CD4-positive, alpha-beta T cell treated with Interleukin-4 for 1 hour (primary cell): ENCODE results near the gene AUTS2.
A peak's percentile ranks its signal among the peaks of the same experiment; 100 is the strongest.

Source experiments
- DNase-seq, 2 donors: peaks; one replicate each; pipeline ENCODE4 v3.0.0-alpha.2; 2020 to 2022

Gene AUTS2

DNA sequence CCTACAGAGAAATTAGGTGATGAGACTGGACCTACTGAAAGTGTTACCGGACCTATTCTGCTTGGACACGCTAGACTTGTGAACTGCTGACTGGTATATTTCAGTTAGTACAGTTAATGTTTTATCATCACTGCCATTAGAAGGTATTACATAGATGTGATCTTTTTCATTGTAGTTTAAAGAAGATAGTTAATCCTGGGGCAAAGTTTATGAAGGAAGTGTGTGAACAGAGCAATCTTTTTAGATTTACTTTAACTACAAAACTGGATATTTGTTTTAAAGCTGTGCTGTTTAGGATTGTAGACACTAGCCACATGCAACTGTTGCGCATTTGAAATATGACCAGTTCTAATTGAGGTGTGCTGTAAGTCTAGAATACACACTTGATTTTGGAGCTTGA is 446.7 kb downstream of the AUTS2 start:
- DNase-seq, result no peak

DNA sequence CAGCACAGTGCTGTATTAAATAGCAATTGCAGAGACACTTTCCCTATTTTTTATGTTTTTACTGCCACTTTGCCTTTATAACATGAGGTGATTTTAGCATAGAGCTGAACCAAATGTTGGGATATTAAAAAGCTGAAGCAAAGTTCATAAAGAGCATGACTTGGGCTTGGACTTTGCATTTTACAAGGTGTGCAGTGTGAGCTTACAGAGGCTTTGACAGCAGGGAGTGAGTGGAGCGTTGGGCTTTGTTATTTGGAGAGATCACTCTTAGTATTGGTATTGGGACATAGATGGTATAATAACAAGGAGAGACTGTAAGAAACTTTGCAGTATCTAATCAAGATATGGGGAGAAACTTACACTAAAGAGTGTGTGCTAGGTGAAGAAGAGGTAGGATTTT is 449.1 kb downstream of the AUTS2 start:
- no peak for DNase-seq

DNA sequence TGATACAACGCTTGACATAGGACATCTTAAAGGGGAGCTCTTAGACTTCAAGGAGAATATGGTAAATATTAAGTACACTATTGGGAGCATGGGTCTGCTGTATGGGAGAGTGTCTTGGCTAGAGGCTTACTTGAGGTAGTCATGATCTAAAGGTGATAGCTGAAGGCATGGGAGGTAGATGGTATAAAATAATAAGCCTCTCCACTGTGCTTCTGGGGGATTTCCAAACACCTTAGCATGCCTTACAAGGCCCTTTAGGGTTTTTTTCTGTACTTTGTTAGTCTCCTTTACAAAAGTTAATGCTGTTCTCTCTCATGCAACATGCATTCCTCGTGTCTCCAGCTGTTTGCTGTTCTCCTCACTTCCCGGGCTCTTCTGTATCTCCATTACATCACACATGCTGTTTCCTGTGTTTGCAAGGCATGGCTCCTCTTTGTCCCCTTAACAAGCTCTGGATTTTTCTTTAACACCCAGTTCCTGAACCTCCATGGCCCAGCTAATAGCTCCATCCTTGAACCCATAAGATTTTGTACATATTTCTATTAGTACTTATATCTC is 449.7 kb downstream of the AUTS2 start:
- no peak for DNase-seq

DNA sequence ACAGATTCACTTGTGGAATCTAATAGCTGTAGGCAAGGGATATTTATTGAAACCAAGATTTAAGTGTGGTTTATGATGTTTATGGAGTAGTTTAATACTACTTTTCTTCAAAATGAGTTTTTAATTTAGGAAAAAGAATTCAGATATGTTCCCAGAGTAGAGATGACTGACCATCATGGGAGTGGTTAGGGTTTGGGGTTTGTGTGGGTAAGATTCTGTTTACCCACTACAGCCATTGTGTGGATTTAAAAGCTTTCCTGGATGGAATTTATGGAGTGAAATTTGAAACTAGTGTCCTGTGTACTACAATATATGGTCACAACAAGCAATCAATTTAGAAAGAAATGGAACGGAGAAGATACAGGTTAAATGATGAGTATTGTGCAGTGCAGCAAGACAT is 453.5 kb downstream of the AUTS2 start:
- no peak for DNase-seq

DNA sequence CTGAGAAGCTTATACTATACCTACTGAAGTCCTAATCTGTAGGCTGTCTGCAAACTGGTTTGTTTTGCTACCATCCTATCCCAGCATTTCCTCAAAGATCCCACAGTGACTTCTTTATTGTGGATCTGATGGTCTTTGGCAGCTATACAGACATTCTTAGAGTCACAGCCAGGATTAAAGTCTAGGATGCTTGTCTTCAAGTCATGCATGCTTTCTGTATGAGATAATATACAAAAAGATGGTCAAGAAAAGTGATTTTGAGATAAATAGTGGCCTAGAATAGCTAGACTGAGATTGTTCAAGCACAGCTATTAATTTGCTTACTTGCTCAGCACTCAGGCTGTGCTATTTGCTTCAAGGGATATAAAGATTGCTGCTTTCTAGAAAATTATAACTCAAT is 454.4 kb downstream of the AUTS2 start:
- DNase-seq, result no peak

DNA sequence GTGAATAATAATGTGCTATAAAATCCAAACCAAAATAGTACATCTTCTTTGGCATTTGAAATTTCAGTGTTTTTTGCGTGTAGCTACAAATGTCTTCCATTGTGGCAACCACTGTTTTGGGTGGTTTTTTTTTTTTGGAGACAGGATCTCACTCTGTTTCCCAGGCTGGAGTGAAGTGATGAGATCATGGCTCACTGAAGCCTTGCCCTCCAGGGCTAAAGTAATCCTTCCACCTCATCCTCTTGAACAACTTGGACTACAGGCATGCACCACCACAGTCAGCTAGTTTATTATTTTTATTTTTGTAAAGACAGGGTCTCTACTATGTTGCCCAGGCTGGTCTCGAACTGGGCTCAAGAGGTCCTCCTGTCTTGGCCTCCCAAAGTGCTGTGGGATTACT is 455.1 kb downstream of the AUTS2 start:
- no peak for DNase-seq

DNA sequence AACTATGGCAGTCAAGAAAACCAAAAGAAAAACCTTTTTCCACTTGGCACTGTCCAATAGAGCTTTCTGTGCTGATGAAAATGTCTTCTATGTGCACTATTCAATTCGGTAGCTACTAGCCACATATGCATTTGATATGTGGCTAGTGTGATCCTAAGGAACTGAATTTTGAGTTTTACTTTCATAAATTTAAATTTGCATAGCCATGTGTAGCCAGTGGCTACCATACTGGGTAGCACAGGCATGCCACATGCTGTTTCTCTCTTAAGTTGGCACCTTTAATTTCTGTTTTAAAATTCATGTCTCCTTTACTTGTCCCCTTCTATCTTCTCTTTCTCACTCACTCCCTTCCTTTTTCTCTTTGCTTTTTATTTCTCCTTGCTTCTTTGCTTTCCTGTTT is 455.7 kb downstream of the AUTS2 start:
- DNase-seq, result no peak

DNA sequence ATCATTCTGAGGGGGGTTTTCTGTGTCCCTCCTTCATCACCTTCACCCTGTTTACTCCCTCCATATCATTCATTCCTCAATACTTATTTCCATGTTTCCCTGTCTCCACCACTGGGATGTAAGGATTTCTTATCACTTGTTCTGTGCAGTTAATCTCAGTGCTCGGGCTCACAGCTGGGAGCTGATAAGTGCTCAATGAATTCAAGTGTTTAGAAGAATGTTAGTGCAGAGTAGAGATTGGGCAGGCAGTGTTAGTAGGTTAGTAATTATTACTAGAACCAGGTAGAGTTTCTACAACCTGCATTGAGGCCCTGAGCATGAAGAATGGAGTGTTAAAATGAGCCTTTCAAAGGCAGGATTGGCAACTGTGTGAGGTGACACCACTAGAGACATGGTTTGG is 458.1 kb downstream of the AUTS2 start:
- DNase-seq, result no peak

DNA sequence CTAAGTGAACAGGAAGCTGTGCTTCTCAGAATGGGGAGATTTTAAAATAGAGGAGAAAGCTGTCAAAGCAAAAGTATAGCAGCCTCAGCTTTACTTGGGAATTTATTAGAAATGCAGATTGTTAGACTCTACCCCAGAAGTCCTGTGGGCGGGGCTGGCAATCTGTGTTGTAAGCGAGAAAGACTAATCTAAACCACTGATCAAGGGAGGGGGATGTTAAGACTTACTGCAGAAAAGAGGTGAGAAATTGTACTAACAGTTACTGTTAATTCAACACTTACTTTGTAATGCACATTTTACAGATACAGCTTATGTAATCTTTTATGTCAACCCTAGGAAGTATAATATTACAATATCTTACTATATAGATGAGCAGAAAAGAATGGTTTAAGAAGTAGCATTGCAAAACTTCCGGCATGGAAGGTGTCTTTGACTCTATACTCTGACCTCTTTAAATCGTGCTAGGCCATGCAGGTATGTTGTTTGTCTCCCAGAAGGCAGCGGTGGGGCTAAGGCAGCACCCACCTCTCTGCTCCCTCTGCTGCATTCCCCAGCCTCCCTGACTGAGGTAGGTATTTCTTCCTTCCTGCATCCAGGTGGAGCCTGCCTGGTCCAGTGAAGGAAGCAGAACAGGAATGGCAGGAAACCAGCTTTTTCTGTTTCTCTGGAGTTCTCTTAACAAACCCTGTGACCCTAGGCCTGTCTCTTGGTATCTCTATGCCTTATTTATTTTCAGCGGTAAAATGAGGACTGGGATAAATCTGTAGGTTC is 462.2 kb downstream of the AUTS2 start:
- DNase-seq, result peak; percentile 15 to 17

DNA sequence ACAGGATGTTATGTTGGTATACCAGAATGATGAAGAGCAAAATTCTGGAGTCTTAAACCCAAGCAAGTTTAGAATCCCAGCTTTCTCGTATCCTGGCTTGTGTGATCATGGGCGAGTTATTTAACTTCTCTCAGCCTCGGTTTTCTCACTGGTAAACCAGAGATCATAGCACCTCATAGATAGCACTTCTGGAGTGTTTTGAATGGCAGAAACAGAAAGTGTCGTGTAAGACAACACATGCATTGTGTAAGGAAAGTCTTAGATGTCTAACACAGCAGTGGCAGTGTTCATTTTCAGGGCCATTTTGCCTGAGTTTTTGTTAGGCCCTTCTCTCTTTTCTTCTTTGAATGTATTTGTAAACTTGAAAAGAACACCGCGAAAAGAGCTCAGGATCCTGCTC is 465.1 kb downstream of the AUTS2 start:
- no peak for DNase-seq

DNA sequence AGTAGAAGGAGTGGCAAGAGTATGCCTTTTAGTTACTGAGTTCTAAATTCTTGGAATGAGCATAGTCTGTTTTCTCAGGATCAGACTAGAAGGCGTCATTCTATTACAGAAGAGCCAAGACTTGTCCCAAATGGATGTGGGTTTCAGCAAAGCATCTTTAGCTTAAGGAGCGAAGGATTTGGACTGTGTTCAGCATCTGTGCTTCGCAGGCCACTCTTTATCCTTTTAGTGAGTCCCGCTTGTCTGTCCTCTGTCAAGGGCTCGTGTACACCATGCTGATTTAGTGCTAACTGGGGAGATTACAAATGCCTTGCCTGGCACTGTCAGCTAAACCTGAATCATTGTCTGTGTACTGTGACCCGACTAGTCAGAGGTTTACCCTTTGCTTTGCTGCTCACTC is 465.7 kb downstream of the AUTS2 start:
- DNase-seq, result no peak

DNA sequence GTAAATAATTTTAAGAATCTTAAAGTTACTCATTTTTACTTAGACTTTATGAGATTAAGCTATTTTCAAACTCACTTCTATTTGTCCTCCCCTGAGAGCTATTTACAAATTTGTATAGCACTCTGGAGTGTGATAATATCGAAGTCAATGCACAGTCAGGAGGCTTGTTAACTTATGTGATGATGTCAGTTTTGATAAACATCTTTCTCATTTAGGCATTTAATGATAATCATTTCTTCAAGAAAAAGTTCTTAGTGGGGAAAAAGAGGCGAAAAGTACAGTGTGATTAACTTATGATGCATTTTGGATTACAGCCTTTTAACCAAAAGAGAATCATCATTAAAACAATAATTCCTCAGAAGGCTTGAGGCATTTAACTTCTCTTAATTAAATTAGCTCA is 468.6 kb downstream of the AUTS2 start:
- no peak for DNase-seq

DNA sequence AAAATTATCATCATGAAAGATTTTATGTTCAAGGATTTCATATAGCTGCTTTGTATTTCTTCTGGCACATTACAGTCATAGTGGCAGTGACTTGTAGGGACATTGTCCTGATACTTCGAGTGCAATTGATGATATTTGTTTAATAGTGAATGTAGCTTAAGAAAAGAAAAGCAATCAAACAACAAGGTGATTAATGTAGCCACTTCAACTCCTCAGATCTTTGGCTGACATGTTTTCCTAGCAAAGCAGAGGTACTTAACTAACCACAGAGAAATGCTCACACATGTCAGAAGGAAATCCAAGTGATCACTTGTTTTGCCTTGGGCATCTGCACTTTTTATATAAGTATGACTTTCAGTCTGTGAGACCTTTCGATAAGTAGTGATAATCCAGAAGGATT is 470.3 kb downstream of the AUTS2 start:
- no peak for DNase-seq

DNA sequence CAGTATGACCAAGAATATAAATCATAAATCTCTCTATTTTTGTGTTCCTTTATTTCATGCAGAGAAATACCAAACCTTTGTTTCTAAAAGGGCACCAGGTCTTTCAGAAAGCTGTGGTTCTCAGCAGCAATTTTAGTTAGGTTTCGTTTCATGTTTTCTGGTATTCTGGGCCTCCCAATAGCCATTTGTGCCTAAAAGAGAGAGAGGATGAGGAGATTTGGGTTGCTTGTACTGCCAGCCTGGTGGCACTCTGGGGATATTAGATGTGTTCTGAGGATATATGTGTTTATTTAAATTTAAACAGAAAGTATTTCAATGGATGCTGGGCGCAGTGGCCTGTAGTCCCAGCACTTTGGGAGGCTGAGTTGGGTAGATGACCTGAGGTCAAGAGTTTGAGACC is 471.7 kb downstream of the AUTS2 start:
- no peak for DNase-seq

DNA sequence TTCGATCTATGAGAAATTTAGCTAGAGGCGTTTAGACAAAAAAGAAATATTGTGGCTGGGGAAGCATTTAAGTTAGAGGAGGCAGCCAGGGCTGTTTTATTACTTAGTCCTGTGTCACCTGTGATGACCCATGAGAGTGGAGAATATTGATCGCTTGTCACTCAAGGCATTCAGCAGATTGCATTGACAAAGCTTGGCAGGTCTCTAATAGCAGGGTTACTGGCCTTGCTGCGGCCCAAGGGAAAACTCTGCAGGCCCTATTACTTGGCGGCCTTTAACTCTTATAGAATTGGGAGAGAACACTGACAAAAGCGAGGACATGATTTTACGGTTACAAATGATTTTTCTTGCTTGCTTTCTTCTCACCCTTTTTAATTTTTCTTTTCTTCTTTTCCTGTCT is 473.5 kb downstream of the AUTS2 start:
- no peak for DNase-seq

DNA sequence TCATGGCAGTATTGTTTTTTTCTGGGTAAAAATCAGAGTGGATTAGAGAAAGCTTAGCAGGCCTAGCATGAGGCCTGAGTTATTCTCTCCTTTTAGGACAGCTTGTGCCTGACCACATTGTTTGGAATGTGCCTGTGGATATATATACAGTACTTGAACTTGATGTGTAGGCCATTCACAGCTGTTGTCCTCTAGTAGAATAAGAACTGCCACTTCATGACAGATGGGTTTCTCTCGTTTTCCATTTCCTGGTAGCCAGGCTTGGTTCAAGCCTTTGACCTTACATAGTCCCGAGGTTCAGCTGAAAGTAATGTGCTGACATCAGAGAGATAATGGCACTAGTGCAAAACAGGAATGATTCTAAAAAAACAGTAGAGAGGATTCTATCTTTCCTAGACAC is 473.9 kb downstream of the AUTS2 start:
- no peak for DNase-seq

DNA sequence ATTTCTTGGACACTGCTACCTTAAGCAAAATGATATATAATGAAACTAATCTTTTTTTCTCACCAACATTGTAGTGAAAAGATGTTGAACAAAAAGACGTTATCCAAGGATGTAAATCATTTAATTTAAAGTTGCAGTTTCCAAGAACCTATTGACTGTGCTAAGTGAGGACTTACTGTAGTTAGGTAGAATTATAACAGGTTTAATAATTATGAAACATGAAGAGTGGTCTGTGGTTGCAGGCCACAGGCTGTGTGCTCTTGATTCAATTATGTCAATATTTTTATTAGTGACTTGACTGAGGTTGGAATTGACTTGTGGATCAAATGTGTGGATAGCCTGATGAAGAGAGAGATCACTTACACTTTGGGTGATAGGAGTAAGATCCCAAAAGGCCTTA is 478.1 kb downstream of the AUTS2 start:
- DNase-seq, result no peak

DNA sequence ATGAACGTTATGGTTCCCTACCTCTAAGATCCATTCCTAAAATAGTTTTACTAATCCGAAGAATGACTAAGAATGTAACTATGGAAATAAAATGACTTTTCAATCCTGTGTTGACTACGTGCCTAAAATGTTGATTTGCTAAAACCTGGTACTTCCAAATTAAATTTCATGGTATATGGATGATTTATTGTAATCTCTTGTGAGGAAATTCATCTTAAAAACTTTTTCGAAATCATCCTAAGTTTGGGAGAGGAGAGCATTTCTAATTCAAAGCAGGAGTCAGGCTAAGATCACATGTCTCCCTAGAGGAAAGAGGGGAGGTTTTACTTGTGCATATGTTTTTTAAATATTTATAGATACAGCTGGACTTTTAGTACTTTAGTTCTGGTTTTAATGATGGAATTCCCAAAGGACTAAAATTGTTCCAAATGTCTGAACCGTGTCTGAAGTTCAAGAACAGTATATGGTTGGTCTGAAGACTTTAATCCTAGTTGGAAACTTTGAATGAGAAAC is 483.9 kb downstream of the AUTS2 start:
- no peak for DNase-seq

DNA sequence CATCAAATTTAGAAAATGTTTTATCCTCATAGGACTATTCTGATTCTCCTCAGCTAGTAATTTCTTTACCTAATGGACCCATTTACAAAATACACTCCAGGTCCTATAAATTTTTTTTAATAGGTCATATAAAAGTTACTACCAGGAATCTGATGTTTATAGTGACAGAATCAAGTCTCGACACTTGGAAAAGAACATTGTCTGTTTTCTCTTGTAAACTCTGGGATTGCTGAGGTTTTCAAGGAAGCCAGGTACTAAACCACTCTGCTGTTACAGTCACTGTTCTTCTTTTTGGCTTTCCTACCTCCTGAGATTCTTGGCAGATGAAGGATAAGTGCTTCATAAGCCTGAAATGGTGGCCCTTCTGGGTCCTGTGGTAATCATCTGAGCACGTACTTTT is 493.1 kb downstream of the AUTS2 start:
- no peak for DNase-seq

DNA sequence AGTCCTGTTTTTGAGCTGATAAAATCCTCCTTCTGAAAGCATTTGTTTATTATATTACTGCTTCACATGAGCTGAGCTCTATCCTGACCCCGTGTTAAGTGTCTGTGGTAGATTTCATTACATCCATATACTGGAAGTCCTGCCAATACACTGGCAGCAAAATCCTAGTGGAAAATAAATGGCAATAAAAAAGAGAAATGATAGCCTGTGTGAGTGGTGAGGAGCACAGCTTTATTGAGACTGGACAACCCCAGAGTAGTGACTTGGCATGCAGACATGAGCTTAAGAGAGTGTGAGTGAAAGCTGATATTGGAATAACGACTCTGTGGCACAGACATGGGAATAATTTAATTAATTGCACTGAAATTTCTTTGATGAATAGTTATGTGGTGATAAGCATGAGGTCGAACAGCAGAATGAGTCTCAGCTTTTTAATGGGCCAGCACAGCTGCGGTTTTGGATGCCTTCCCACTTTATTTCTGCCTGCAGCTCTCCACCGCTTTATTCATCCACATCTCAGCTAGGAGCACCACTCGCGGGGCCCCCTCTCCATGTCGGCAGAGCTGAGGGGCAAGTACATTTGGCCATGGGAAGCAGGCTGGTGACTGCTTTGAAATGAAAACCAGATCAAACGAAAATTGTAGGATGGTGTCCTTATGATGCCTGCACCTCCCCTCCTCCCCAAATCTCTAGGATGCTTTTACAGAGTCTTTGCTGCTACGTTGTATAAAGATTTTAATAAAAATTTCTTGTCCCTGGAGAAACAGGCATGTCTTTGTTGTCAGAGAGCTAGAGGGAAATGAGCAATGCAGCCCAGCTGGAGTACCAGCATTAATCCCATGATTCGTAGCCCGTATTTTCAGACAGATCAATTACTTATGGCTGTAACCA is 494.3 kb downstream of the AUTS2 start:
- DNase-seq, result no peak

DNA sequence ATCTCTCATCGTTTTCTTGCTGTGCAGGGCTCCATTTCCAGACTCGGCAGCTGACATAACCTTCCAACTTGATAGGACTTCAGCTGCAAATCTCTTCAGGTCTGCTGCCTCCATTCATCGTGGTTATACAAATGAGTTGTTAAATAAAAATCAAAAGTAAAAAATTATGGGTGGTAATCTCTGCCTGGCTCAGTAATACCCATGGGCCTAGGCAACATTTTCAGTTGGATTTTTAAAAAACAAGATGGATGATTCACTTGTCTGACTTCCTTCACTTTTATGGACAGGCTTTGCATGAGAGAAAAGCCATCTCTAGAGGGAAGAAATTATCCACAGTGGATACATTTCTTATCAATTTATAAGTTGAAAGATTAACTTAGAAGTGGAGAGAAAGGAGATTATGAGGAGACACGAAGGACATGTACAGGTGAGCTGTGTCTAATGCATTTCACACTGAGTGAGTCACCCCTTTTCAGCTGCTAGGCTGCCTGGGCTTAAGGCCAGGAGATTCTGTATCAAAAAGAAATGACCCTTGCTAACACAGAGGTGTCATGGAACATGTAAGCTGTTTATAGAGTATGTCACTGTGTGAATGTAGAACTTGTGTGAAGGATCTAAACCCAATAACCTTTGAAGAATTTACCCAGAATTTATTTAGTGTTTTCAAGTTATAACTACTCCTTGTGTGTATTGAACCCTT is 495.1 kb downstream of the AUTS2 start:
- DNase-seq, result no peak

DNA sequence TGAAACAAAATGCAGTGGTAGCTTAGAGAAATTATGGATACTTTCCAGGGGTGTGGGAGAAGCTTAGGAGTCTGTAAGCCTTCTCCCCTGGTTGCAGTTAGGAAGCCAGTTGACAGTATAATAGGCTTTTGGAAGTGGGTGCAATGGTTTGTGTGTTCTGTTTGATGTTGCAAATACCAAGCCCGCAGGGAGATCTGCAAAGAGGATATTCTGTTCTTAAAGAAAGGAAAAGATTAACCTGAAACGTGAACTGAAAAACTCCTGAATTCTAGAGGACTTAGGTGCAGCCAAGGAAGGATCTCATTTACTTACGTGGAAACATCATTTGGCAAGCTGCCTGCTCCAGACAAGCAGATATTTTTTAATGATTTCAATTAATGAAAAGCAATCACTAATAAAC is 496.6 kb downstream of the AUTS2 start:
- DNase-seq, result no peak

DNA sequence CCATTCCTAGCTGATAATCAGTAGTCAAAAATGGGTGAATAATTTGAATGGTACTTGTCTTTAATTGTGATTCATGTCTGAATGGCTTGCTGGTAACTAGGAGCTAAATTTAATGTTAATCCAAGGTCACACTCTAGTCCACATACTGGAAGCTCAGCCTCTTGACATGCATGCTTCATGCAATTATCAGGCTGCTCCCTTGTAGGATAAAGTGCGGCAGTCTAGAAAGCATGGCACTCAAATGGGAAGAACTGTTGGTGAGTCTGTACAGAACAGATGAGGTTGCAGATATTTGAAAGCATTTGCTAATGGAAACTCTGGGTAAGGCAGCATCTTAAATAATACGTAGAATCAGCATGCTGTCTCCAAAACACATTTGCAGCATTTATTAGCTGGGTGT is 499.4 kb downstream of the AUTS2 start:
- no peak for DNase-seq
